ENCODE data around the gene TSHR. TPM values are rescaled to one million over a fixed set of nuclear protein-coding genes. Genes with fewer than 3 reads are reported as not detected.
"Not testable (repeated sequence)": the region's sequence is repeated elsewhere in the genome, so short reads cannot be mapped to it uniquely, and the experiment has no call there.

The TSHR gene
- total RNA-seq, 1 donor from 2014 or later = 1.9 TPM

DNA sequence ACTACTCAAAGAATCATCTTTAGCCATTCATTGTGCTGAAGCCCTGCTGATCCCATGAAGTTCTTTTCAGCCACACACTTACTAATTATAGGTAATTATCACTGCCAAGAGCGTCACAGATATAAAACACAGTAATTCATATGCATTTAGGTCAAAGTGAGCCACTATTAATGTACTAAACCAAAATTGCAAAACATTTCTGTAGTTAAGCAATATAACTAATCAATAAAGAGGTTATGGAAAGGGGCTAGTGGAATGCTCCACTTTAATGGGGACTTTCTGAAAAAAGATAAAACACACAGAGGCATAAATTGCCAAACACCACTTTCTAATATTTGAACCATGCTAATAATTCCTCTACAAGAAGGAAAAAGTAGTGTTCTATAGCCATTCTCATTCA is 7.1 kb upstream of the TSHR start:
- intact Hi-C loops (cut with micrococcal nuclease) = no loop called here

DNA sequence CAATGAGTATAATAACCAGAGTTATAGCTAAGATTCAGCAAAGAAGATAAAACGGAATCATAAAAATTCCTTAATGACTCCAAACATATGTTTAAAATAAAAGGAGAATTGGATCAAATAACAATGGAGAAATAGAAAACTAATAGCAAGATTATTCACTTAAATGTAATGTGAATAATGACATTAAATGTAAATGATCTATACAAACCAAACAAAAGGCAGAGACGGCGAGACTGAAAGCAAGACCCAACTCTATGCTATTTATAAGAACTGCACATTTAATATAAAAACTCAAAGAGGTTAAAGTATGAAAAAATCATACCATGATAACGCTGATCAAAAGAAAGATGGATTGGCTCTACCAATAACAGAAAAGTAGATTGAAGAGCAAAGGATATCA is 3.9 kb upstream of the TSHR start:
- intact Hi-C loops (cut with micrococcal nuclease) = no loop called here

DNA sequence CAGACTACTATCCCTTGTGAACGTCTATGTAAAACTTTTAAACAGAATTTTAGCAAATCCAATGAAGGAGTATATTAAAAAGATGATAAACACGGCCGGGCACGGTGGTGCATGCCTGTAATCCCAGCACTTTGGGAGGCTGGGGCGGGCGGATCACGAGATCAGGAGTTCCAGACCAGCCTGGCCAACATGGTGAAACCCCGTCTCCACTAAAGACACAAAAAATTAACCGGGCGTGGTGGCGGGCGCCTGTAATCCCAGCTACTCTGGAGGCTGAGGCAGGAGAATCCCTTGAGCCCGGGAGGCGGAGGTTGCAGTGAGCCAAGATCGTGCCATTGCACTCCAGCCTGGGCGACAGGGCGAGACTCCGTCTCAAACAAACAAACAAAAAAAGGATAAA is 2.2 kb upstream of the TSHR start:
- intact Hi-C loops (cut with micrococcal nuclease) = not testable (repeated sequence)

DNA sequence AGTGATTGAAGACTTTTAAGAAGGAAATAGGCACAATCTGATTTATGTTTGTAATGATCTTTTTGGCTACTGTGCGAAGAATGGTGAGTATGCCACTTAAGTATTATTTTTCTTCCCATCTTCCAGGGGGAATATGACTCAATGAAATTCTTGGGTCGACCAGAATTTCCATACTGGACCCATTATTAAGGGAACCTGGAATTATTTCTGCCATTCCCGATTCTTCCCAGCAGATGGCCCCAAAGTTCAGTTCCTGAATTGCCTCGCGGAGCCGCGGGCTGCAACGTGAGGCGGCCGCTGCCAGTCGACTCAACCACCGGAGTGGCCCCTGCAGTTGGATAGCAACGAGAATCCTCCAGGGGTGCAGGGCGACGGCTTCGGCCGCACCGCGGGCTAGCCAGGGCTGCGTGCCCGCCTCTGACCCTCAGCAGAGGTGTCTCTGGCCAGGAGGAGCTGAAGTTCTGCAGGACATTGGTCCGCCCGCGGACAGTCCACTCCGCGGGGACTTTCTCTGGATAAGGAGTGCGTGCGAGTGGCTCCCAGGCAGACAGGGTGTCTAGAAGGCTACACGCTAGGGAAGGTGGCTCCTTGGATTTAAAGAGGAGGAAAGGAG is 628 bp upstream of the TSHR start:
- intact Hi-C loops (cut with micrococcal nuclease) = loop anchor here (1.0 to 5.0 kb wide), 5 partner anchors 12 to 518 kb away; no protein-coding TSS in a partner anchor

DNA sequence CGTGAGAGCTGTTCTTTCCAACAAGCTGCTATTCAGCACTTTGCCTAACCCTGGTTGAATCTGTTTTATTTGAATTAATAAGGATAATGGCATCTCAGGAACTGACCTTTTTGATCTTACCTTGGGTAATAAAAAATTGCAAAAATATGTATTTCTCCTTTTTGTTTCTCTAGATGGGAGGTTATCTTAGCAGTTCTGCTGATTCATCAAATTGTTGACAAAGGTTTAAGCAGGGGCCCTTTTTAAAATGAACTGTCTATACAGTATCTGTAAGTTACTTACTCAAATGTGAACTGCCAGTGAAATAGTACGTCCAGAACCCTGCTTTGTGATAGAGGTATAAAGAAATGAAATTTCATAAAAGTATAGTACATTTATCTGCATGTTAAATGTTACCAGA is 681 bp downstream of the TSHR start:
- intact Hi-C loops (cut with micrococcal nuclease) = loop anchor here (5.0 kb wide), 1 partner anchor 516 kb away; no protein-coding TSS in a partner anchor

DNA sequence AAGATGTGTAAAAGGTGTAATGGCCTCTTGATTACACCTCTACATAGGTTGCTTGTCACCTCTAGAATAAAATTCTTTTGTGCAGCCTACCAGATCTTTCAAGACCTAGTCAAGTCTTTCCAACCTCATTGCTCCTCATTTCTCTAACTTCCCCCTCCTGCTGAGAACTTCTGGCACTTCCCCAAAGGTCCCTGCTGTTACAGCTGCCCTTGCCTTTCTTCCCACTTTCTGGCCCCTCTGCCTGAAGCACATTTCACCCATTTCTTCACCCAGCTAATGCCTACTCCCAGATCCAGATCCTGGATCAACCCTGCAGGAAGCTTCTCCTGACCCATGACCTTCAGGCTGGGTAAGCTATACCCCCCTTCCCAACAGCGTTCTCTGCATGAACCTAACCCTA is 1.5 kb downstream of the TSHR start:
- intact Hi-C loops (cut with micrococcal nuclease) = loop anchor here (5.0 kb wide), 1 partner anchor 515 kb away; no protein-coding TSS in a partner anchor

DNA sequence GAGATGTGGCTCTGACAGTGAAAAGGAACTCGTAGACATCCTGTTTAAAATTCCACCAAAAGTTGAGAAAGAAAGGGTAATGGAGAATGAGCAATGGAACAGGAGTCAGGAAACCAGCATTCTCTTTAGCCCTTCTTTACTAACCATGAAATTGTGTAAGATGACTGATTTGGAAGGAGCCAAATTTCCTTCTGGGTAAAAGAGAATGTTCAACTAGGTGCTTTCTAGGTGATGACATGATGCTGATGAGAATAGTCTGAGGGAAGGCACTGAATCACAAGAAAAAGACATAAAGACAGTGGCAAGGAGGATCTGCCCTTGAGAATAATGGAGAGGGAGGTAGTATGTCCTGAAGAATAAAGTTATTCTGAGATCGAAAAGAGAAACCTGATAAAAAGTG is 2.2 kb downstream of the TSHR start:
- intact Hi-C loops (cut with micrococcal nuclease) = loop anchor here (5.0 kb wide), 1 partner anchor 515 kb away; no protein-coding TSS in a partner anchor

DNA sequence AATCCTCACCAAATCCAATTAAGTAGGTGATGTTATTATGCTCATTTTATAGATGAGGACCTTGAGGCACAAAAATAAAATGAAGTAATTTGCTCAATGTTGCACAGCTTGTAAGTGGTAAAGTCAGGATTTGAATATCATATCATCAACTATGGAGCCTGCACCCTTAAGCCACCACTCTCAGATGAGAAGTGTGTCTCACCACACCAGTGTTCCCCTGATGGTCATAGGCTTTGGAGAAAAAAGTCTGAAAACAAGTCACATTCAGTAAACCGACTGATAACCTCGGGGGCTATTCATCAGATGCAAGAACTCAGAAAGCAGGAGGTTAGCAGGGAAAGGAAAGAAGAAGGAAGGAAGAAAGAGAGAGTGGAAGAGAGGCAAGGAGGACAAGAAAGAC is 2.8 kb downstream of the TSHR start:
- intact Hi-C loops (cut with micrococcal nuclease) = loop anchor here (5.0 kb wide), 1 partner anchor 514 kb away; no protein-coding TSS in a partner anchor

DNA sequence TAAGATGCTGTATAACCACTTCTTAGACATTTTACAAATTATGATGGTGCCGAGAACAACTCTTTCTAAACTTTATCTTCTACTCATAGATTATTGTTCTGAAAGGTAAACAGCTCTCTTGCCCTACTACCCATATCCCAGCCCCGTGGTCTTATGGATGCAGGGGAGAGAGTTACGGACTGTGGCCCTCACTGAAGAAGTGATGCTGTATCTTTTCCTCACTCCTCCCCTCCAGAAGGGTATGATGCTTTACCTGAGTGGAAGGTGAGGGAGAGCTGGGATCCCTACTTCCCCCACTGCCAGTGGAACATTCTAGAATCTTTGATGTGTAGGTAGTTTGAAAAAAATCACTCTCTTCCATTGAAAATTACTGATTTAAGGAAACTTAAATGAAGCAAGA is 3.5 kb downstream of the TSHR start:
- intact Hi-C loops (cut with micrococcal nuclease) = loop anchor here (1.0 to 5.0 kb wide), 8 partner anchors 15 to 513 kb away; partner anchors contain the start of gene CEP128

DNA sequence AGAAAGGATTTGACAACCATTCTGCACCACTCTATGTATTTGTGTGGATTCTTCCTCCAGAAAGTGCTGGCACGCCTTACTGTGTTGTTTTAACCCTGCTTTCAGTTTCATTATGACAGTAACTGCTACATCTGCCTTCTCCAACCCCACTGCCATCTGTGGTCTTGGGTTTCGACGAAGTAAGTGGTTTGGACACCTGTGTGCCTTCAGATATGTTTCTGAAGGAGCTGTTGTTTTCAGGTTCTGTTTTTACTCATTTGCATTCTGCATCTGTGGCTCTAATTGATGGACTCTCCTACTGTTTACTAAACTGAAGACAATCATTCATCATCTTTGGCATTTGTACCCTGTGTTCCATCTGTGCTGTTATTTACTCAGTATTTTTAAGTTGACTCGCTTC is 4.1 kb downstream of the TSHR start:
- intact Hi-C loops (cut with micrococcal nuclease) = loop anchor here (1.0 to 5.0 kb wide), 8 partner anchors 15 to 513 kb away; partner anchors contain the start of gene CEP128

DNA sequence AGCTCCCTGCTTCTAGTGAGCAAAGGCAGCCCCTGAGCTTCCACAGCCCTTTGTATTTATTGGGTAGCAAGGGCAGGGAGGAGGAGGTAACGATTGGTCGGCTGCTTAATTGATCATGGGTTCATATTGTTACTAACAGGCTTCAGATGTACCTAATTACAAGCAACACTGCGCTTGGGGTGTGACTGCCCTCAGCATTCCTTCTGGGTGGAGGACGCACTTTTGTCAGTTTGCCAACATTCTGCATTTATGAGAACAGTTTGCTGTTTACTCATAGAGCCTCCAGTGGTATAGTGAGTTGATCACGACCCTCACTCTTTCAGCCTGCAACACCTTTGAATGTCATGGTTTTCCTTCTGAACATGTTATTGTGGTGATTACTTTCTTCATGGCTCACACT is 9.6 kb downstream of the TSHR start:
- intact Hi-C loops (cut with micrococcal nuclease) = no loop called here

DNA sequence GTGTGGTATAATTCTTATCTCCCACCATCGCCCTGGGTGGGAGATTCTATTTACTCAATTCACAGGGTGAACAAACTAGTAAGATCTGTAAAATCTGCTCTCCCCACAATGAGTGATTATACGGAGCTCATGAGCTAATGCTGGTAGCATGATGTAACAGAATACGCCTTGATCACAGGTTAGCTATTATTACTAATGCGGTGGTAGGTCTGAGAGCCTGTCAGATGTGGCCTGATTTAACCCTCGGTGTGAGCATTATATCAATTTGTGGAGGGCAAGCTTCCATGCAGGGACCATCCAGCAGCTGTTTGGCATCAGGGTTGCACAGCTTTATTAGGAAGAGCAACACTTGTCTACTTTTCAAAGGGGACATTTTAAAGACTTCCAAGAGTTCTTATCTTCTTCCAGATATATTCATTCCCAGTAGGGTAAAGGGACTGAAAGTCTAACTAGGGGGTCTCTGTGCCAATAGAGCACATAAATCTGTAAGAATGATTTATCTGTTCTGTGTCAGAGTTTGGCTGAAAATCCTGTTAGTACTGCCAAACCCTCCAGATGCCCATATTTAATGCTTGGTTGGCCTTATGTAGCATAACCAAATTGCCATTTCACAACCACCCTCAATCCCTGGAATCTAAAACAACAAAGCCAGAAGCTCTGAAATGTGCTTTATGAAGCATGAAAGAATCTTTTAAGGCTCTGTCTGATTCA is 18.7 kb downstream of the TSHR start:
- intact Hi-C loops (cut with micrococcal nuclease) = loop anchor here (1.0 kb wide), 1 partner anchor 15 kb away; no protein-coding TSS in a partner anchor

DNA sequence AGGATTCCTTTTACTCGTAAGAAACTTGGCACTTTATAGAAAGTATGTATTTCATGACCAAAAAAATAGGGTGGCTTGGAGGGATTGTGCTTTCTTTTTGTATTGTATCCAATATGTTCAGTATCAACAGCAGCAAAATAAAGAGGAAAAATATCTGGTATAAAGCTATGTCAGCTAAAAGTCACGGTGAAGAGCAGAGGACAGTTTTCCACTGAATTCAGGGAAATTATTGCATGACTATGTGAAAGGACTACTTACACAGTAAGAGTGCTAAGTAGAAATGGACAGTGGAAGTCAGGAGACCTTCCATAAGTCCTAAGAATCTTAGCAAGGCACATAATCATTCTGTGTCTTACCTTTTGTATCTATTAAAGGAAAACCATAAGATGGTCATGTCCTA is 19.3 kb downstream of the TSHR start:
- intact Hi-C loops (cut with micrococcal nuclease) = loop anchor here (1.0 kb wide), 1 partner anchor 15 kb away; no protein-coding TSS in a partner anchor

DNA sequence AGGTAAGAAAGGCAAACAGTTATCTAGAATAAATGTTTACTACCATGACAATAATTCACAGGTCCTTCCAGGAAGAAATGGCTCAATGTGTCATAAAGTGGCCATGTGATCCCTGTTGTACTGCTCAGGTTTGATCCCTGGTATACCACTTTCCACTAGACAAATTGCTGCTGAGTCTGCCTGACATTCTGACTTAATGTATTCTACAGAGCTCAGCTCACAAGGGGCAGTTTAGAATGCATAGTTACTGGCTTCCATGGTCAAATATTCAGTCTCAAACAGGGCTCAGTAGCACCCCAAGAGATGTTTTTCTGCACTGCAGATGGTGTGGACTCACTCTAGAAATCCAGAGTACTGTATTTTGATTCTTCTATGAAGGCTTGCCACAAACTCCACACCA is 21.8 kb downstream of the TSHR start:
- intact Hi-C loops (cut with micrococcal nuclease) = no loop called here

DNA sequence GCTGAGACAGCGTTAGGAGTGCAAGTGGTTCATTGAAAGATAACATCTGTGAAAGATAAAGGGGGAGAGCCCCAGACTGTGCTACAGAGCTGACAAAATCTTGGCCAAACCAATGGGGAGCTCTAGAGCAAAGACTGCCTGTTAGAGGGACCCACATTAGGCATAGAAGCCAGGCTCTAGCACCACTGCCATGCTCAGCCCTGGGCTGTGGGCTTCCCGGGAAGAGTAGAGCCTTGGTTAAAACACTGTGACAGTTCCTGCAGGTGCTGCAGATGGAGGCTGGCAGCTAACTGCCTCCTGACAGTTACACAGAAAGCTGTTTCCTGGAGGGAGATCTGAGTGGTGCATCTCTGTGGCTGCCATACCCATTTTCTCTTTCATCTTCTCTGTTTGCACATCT is 23.0 kb downstream of the TSHR start:
- intact Hi-C loops (cut with micrococcal nuclease) = loop anchor here (1.0 kb wide), 2 partner anchors 19 to 37 kb away; partner anchors contain the start of gene CEP128

DNA sequence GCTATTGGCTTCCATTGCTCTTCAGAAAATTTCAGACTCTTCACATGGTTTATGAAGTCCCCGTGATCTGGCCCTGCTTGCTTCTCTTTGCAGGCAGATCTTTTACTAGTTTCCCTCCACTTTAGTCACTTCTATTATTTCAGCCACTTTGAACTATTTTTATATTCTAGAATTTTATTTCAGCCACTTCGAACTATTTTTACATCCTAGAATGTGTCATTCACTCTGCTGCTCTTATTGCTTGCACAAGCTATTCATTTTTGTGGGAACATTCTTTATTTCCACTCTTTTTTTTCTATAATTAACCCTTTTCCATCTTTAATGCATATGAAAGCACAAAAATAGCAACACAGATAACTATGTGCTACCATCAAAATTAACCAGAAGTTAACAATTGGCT is 24.5 kb downstream of the TSHR start:
- intact Hi-C loops (cut with micrococcal nuclease) = no loop called here

DNA sequence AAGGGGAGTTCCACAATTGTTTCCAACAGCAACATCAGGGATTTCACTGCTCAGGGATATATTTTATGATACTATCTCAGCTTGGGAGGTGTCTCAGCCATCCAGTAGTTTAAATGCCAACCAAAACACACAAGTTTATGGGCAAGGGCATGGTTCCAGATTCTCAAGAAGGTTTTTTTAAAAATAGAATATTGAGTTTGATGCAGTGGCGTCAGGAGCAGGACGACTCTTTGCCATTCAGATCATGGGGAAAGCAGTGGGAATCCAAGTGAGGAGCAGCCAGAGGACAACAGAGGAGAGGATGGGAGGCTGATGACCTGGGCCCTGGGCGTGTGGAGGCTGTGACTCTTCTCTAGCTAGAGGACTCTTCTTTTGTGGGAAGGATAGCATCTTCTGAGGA is 25.7 kb downstream of the TSHR start:
- intact Hi-C loops (cut with micrococcal nuclease) = no loop called here

DNA sequence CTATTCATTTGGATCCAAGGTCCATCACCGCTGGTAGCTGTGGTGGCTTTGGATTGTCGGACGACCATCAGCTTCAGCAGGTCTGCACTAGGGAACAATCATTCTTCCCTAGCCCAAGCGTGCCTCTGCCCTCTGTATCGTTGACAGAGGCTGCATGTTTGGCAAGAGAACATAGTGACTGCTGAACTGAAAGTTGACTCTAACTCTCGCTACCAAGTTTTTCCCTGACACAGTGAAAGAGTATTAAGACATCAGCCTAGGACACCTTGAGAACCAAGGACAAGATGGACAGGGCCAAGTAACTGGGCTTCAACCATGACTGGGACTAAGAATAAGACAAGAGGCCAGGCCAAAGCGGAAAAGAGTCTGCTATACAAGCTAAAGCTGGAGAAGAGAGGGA is 26.3 kb downstream of the TSHR start:
- intact Hi-C loops (cut with micrococcal nuclease) = no loop called here

DNA sequence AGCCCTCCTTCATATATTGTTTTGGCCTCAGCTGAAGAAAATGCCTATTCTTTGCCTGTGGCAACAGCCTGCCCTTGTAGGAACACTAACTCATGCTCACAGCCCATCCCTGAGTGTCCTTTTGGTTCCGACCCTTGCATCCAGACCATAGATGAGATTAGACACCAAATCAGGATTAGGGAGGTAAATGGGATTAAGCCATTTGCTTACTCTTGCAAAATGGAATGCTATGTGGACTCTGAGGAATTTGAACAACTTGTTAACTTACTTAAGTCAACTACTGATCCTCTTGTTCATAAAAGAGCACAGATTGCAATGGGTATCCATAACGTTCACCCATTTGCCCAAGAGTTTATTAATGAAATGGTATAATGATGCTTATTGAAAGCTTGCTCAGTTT is 27.3 kb downstream of the TSHR start:
- intact Hi-C loops (cut with micrococcal nuclease) = no loop called here

DNA sequence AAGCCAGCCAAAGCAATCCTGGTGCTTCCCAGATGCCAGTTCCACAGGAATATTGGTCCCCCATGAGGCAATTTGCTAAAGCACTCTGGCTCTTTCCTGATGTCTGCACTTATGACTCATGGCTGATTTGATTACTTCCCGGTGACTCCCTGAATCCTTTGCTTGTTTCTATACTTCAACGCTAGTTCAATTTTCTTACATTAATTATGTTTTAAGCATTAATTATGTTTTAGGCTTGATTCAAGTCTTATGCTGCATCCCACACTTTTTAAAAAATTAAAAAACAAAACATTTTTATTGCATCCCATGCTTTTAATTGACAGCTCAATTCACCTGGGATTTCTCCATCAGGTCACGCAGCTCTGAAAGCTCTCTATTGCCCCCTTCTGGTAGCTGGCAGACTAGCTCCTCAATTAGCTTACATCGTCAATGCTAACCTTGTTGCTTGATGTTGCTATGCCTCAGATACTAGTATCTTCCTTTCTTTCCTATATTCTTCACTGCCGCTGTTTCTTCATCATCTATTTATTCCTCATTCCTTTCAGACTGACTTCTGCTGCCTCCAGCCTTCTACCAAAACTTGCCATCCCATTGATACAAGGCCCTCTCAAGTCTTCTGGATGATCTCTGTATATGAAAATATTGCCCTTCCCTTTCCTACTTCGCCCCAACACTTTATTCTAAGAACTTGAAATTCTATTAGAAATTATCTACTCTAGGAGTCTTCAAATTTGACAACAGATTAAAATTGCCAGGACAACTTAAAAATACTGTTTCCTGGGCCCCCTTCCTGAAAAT is 32.0 kb downstream of the TSHR start:
- intact Hi-C loops (cut with micrococcal nuclease) = loop anchor here (1.0 kb wide), 2 partner anchors 28 to 32 kb away; partner anchors contain the start of gene TSHR

DNA sequence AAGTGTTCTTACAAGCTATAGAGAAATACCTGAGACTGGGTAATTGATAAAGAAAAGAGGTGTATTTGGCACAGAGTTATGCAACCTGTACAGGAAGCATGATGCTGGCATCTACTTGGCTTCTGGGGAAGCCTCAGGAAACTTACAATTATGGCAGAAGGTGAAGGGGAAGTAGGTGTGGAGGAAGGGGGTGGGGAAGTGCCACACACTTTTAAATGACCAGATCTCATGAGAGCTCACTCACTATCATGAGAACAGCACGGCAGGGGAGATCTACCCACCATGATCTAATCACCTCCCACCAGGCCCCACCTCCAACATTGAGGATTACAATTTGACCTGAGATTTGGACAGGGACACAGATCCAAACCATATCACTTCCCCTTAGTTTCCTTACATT is 32.8 kb downstream of the TSHR start:
- intact Hi-C loops (cut with micrococcal nuclease) = no loop called here
